Measurements from ENCODE around the gene DCTPP1. TPM values are rescaled to one million over a fixed set of nuclear protein-coding genes. Genes with fewer than 3 reads are reported as not detected.

Gene DCTPP1
- total and polyA plus RNA-seq, 2 of the 4 experiments (the other 2 are of a cell fraction) = 24.9 to 45.5 TPM

DNA sequence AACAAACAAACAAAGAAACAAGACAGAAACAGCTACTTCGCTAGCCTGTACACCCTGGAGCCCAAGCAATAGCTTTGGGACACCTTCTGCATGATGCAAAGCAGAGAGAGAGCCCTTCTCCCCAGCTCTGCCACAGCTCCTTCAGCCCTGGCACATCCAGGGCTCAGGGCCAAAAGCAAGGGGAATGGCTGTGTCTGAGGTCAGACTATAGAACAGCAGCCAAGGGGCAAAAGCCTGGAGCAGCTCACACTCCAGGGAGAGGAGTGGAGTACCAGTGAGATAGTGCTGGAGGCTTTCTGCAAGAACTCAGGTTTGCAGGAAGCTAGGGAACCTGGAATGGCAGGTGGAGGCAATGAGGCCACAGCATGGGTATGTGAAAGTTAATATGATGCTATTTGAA is 27.4 kb upstream of the DCTPP1 start:
- Histone ChIP-seq H3K79me1 (ENCODE audit: low read depth in 1 of 2, low read length in 2 of 2) (no peaks in the 10 kb centered on the region), H3K18ac (ENCODE audit: low read depth, low read length) (no peak overlapping the region), H3K4me2 (ENCODE audit: low read depth, low read length) (no peak overlapping the region), H3K36me3 (ENCODE audit: control insufficient read depth, insufficient read depth, low read length) (no peaks in the 10 kb centered on the region), H3K4me3 (ENCODE audit: insufficient read depth, low read depth, low read length) (no peak overlapping the region), H3K9me1 (ENCODE audit: insufficient read depth, low read length) (no peaks in the 10 kb centered on the region), H2BK5ac (ENCODE audit: low read depth, low read length, poor library complexity, severe bottlenecking) (no peak overlapping the region), H4K8ac (ENCODE audit: low read depth in 2 of 2, low read length in 2 of 2) (no peak overlapping the region), H4K91ac (ENCODE audit: insufficient read depth, low read depth, low read length) (no peak overlapping the region), H2BK20ac (ENCODE audit: low read depth, low read length) (no peak overlapping the region), H3K23ac (ENCODE audit: low read depth, low read length) (no peak overlapping the region; the same call in 1 of the 2 replicates), H3K56ac (ENCODE audit: extremely low read depth, insufficient read depth, low read length) (no peak overlapping the region), H3K9ac (ENCODE audit: low read depth, low read length) (no peak overlapping the region), H2BK15ac (ENCODE audit: low read depth, low read length) (no peak overlapping the region), H3K27ac (ENCODE audit: insufficient read depth, low read length) (no peak overlapping the region), H2AK9ac (replicated peaks; ENCODE audit: low read depth, low read length, poor library complexity) (no peak overlapping the region), H4K5ac (ENCODE audit: low read depth, low read length) (no peak overlapping the region), H2AK5ac (ENCODE audit: low read depth, low read length) (no peak overlapping the region), H3K9me3 (ENCODE audit: control insufficient read depth, insufficient read depth, low read length) (no peaks in the 10 kb centered on the region), H3K4ac (ENCODE audit: low read depth, low read length) (no peak overlapping the region), H3K27me3 (ENCODE audit: control insufficient read depth, insufficient read depth, low read length) (peaks cover 26% of the 10 kb centered on the region), H4K20me1 (ENCODE audit: insufficient read depth, low read length) (no peaks in the 10 kb centered on the region), H2AFZ (replicated peaks; ENCODE audit: low read length, poor library complexity) (peak overlapping the region; percentile 14), H3K14ac (replicated peaks; ENCODE audit: low read depth, low read length) (no peak overlapping the region), H2BK120ac (ENCODE audit: low read depth, low read length) (no peak overlapping the region), H3K4me1 (ENCODE audit: control insufficient read depth, insufficient read depth, low read length) (no peaks in the 10 kb centered on the region)
- dilution Hi-C loops (cut with HindIII; ENCODE audit: low sequenced_read_pairs, unreplicated experiment) (no loop called here), in situ Hi-C loops (cut with MboI; ENCODE audit: low sequenced_read_pairs) (no loop called here), intact Hi-C loops (cut with micrococcal nuclease) (no loop called here)
- TF ChIP-seq, protein P1, sequence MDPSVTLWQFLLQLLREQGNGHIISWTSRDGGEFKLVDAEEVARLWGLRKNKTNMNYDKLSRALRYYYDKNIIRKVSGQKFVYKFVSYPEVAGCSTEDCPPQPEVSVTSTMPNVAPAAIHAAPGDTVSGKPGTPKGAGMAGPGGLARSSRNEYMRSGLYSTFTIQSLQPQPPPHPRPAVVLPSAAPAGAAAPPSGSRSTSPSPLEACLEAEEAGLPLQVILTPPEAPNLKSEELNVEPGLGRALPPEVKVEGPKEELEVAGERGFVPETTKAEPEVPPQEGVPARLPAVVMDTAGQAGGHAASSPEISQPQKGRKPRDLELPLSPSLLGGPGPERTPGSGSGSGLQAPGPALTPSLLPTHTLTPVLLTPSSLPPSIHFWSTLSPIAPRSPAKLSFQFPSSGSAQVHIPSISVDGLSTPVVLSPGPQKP (IDR thresholded peaks at IDR 0.05; ENCODE audit: borderline replicate concordance, low read depth, low read length) = no peak
- TF ChIP-seq RCOR1 (IDR thresholded peaks at IDR 0.05; ENCODE audit: insufficient replicate concordance, low read length) (no peak), FOS (IDR thresholded peaks at IDR 0.05; ENCODE audit: low read depth, low read length) (no peak), POLR2A (IDR thresholded peaks at IDR 0.05; ENCODE audit: low read depth, low read length) (no peak)
- TF ChIP-seq, protein P2, sequence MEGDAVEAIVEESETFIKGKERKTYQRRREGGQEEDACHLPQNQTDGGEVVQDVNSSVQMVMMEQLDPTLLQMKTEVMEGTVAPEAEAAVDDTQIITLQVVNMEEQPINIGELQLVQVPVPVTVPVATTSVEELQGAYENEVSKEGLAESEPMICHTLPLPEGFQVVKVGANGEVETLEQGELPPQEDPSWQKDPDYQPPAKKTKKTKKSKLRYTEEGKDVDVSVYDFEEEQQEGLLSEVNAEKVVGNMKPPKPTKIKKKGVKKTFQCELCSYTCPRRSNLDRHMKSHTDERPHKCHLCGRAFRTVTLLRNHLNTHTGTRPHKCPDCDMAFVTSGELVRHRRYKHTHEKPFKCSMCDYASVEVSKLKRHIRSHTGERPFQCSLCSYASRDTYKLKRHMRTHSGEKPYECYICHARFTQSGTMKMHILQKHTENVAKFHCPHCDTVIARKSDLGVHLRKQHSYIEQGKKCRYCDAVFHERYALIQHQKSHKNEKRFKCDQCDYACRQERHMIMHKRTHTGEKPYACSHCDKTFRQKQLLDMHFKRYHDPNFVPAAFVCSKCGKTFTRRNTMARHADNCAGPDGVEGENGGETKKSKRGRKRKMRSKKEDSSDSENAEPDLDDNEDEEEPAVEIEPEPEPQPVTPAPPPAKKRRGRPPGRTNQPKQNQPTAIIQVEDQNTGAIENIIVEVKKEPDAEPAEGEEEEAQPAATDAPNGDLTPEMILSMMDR (conservative IDR thresholded peaks at IDR 0.05; ENCODE audit: low read depth, low read length) = no peak
- TF ChIP-seq, protein P3, sequence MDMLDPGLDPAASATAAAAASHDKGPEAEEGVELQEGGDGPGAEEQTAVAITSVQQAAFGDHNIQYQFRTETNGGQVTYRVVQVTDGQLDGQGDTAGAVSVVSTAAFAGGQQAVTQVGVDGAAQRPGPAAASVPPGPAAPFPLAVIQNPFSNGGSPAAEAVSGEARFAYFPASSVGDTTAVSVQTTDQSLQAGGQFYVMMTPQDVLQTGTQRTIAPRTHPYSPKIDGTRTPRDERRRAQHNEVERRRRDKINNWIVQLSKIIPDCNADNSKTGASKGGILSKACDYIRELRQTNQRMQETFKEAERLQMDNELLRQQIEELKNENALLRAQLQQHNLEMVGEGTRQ (IDR thresholded peaks at IDR 0.05; ENCODE audit: low read depth, low read length) = no peak
- ChIA-PET POLR2A (ENCODE audit: unreplicated experiment) (no interaction called here), CTCF (no interaction called here)
- ATAC-seq (ENCODE audit: low read depth) = no peak
- BruUV-seq (replicated peaks) = no TSS peak
- DNase-seq = no peak
- no CpG with 5 or more reads among the region's 1 CpG for WGBS, 2 experiments (ENCODE audit: extremely low coverage in 2 of 2, insufficient read length in 1 of 2)
